NCI-H446 (cell line): ENCODE data around the gene EHD4.

Source experiments
- DNase-seq, 2 experiments: peaks; one replicate each; lab custom pipeline; 2025; lab: John Stamatoyannopoulos, UW

EHD4 gene

GRCh38 chr15:41919201-41919820 is 53.0 kb downstream of the EHD4 start:
- DNase-seq, result no peak

- no peak for DNase-seq
These were observed 53.7 kb downstream of the EHD4 start for GRCh38 chr15:41918506-41919126.

- DNase-seq, result no peak
These were observed 54.5 kb downstream of the EHD4 start for GRCh38 chr15:41917767-41918430.

DNA sequence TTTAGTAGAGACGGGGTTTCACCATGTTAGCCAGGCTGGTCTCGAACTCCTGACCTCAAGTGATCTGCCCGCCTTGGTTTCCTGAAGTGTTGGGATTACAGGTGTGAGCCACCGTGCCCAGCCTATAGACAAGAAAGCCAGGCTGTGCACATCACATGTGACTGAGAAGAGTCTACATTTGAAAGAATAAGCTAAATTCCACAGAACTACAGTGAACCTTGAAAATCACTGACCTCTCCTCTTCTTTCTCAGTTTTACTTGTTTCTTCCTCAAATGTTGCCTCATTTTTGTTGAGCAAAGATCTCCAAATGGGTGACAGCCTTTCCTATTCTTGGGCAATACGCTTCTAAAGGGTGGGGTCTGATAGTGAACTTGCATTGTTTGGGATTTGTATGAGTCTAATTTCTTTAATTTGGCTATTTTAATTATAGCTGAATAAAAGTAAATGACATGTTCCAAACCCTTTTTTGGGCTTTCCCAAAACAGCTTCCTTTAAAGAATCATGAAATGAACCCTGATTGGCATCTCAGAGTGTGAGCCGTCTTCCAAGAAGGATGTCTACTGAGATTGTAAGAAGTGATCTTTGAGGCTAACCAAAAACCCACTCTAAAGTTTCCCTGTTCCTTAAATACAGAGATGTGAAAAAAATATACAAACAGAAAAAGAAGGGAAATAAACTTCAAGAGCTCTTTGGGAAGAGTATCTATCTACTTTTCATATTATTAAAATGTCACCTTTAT is 56.9 kb downstream of the EHD4 start:
- DNase-seq, result no peak

DNA sequence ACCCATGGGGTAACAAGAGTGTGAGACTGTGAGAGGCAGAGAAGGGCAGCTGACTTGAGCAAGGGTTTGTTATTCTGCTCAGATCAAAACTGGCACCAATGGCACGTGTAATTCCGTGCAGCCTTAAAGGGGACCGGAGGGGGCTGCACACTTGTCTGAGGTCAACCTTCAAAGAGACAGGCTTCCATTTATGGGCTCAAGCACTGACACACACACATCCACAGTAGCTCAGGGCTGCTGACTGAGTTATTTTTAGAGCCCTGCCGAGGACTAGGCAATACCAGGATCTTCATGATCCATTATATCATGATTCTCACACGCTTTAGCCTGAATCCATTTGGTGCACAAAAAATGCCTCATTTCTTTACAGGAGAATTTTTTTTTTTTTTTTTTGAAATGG is 57.9 kb downstream of the EHD4 start:
- DNase-seq, result no peak

- no peak for DNase-seq
These were observed 59.1 kb downstream of the EHD4 start for GRCh38 chr15:41913256-41913655.

- no peak for DNase-seq
These were observed 60.5 kb downstream of the EHD4 start for GRCh38 chr15:41911691-41912345.

DNA sequence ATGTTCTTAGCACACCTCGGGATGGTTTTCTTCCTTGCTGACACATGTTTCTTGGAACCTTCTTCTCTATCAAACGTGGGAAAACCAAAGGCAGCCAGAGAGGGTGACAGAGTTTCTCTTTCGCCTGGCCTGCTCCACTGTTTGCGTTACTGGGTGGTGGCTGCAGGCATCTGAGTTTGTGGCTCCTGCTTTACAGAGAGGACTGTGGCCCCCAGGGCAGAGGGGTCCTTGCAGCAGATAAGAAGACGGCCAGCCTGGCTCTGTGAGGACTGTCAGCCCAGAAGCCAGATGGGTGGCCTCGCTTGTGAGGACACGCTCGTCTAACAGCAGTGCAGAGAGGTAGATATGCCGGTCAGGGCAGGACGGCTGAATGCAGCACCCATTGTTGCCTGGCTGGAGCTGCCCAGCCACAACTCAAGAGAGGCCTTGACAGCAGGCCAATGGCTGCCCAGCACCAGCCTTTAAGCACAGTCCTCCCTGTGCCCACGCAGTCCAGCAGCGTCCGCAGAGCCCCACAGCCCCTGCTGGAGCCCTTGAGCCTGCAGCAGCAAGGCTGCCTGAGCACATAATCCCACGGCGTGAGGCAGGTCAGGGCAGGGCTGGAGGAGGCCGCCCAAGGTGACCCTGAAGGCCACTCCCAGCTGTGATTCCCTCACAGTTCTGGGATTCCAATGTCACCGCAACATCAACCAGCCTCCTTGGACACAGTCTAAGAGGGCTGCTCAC is 63.5 kb downstream of the EHD4 start:
- DNase-seq, result no peak

- no peak for DNase-seq
These were observed 65.2 kb downstream of the EHD4 start for GRCh38 chr15:41907141-41907540.

GRCh38 chr15:41906608-41907007 is 65.7 kb downstream of the EHD4 start:
- DNase-seq, result no peak

- no peak for DNase-seq
These were observed 67.1 kb downstream of the EHD4 start for GRCh38 chr15:41905036-41905793.

GRCh38 chr15:41904541-41905005 is 67.8 kb downstream of the EHD4 start:
- DNase-seq, result peak; percentile 38 to 80

DNA sequence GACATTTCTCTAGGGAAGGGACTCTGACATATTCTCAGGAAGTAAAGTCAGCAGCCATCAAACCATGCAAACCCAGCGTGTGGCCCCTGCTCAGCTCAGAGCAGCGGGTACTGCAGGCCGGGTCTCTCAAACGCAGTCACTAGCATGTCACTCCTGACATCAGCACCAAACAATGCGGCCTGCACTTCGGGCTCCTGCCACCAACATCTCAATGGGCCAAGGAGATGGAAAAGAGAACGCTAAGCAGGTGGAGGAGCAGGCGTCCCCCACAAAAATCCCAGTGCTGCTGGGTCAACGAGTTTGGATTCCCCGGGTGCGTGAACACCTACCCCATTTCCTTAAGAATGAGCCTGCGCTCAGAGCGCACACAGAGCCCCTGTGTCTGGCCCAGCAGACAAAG is 68.6 kb downstream of the EHD4 start:
- DNase-seq, result no peak

DNA sequence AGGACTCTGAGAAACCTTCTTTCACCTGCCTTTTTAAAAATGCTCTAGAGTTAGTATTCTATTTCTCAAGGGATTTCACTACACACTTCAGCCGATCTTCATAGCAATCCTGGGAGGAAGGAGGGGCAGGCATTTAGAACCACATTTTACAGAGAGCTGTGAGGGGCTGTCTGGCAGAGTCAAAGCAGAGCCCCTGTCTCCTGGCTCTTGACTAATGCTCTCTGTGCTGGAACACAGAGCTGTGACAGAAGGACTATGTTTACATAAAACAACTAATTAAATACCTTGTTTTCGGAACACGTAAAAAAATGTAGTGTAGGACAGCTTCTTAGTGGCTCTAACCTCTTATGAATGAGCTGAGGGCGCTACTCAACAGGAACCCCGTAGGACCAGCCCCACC is 70.9 kb downstream of the EHD4 start:
- no peak for DNase-seq

DNA sequence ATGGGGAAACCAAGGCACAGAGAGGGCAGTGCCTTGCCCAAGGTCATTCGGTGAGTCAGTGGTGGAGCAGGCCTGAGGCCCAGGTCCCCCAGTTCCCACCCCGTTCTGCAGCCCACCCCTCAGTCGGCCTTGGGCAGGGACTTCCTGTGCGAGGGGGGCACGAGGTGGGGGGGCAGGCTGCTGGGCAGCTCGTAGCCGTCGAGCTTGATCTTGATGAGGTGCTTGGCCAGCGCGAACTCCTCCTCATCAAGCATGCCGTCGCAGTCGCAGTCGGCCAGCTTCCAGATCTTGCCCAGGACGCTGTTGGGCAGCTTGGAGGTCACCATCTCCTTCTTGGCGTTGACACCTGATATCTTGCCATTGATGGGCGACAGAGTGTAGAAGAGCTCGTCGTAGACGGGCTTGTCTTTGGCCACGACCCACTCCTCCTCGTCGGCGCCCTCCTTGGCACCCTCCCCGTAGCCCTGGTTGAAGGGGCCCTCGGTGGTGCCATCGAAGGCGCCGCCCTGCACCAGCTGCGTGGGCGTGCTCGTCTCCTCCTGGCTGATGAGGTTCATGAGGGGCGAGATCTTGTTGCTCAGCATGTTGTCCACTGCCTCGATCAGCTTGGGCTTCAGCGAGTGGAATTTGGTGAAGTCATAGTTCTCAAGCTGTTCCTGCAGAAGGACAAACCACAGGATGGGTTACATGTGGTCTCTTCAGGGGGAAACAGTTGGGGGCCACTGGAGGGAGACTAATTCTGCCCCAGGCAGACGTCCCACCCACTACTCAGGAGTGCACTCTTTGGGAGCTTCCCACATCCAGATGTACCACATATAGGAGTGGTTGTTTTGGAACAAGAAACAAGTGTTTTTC is 71.6 kb downstream of the EHD4 start:
- peak in 1 of 2 experiments; percentile 19 for DNase-seq

- DNase-seq, result peak in 1 of 2 experiments; percentile 40
These were observed 72.4 kb downstream of the EHD4 start for GRCh38 chr15:41899854-41900442.

DNA sequence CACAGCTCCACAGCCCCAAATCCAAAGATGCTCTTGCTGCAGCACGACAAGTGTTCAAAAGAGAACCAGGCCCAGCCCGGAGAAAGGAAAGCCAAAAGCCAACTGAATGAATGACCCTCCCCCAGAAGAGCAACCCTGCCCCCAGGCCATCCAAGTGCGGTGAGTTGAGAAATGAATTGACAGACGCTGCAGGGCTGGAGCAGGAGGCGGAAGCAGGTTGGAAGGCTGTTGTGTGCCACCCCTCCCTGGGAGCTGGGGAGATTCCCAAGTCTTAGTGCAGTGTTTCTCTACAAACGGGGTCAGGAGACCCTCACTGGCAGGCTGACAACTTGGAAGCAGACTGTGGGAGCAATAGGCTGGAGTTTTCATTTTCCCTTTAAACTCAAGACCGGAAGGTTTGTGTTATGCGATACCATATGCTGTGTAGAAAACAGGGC is 75.0 kb downstream of the EHD4 start:
- peak in 1 of 2 experiments; percentile 25 for DNase-seq

DNA sequence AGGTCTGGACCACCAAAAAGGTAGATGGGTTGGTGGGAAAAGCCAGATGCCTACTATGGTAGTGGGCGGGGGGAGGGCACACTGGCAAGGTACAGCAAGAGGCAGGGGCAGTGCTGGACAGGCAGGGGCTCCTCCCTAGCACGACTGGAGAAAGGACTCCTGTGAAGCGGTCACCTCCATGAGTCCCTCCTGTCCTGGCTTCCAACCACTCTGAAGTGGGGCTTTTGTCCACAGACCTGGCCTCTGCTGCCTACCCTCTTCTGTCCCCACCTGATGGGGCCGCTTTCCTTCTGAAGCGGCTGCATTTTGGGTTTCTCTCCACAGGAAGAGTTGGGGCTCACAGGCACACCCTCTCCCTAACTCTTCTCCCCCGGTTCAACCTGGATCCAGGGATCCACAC is 75.8 kb downstream of the EHD4 start:
- DNase-seq, result no peak

GRCh38 chr15:41895957-41896356 is 76.4 kb downstream of the EHD4 start:
- no peak for DNase-seq
